ENCODE measurements around the gene BMP7.
"Not testable (repeated sequence)": the region's sequence is repeated elsewhere in the genome, so short reads cannot be mapped to it uniquely, and the experiment has no call there.

BMP7 gene

GRCh38 chr20:57165427-57166004 lies 100.9 kb downstream of the BMP7 start:
- no peak for FAIRE-seq

GRCh38 chr20:57164872-57165271 lies 101.6 kb downstream of the BMP7 start:
- no peak for FAIRE-seq

GRCh38 chr20:57163041-57163440 lies 103.4 kb downstream of the BMP7 start:
- no peak for FAIRE-seq

- FAIRE-seq: no peak
Measured at GRCh38 chr20:57162362-57162652, 104.1 kb downstream of the BMP7 start.

- FAIRE-seq: no peak
Measured at GRCh38 chr20:57161478-57162361, 104.7 kb downstream of the BMP7 start.

GRCh38 chr20:57160985-57161384 lies 105.5 kb downstream of the BMP7 start:
- no peak for FAIRE-seq

- no peak for FAIRE-seq
Measured at GRCh38 chr20:57159945-57160610, 106.4 kb downstream of the BMP7 start.

GRCh38 chr20:57159193-57159851 lies 107.1 kb downstream of the BMP7 start:
- no peak for FAIRE-seq

GRCh38 chr20:57158474-57158873 lies 108.0 kb downstream of the BMP7 start:
- FAIRE-seq: no peak

GRCh38 chr20:57157787-57158186 lies 108.7 kb downstream of the BMP7 start:
- not testable (repeated sequence) for FAIRE-seq

GRCh38 chr20:57157106-57157691 lies 109.2 kb downstream of the BMP7 start:
- FAIRE-seq: no peak

GRCh38 chr20:57156011-57156729 lies 110.3 kb downstream of the BMP7 start:
- FAIRE-seq: no peak

GRCh38 chr20:57155415-57155814 lies 111.0 kb downstream of the BMP7 start:
- no peak for FAIRE-seq

- no peak for FAIRE-seq
Measured at GRCh38 chr20:57153238-57153905, 113.1 kb downstream of the BMP7 start.

- no peak for FAIRE-seq
Measured at GRCh38 chr20:57152557-57152956, 113.9 kb downstream of the BMP7 start.

- no peak for FAIRE-seq
Measured at GRCh38 chr20:57150559-57150958, 115.9 kb downstream of the BMP7 start.

- FAIRE-seq: no peak
Measured at GRCh38 chr20:57148263-57148662, 118.2 kb downstream of the BMP7 start.

- FAIRE-seq: no peak
Measured at GRCh38 chr20:57147185-57147584, 119.3 kb downstream of the BMP7 start.

- FAIRE-seq: no peak
Measured at GRCh38 chr20:57146155-57146554, 120.3 kb downstream of the BMP7 start.

GRCh38 chr20:57145089-57145631 lies 121.3 kb downstream of the BMP7 start:
- FAIRE-seq: no peak

- no peak for FAIRE-seq
Measured at GRCh38 chr20:57143173-57143572, 123.3 kb downstream of the BMP7 start.

GRCh38 chr20:57142667-57143066 lies 123.8 kb downstream of the BMP7 start:
- FAIRE-seq: no peak
